ENCODE measurements around the gene SAMM50. TPM values are rescaled to one million over a fixed set of nuclear protein-coding genes. Genes with fewer than 3 reads are reported as not detected.

Gene SAMM50
- total and polyA plus RNA-seq, 2 donors (not counting 3 experiments of a cell fraction or from before 2014, with no cell fraction given) = 42.9 to 56.2 TPM

GRCh38 chr22:43974028-43974545 is 18.8 kb downstream of the SAMM50 start:
- H3K79me2 ChIP-seq (ENCODE audit: control insufficient read depth, insufficient read depth, low read length) = no peaks in the 10 kb centered on the region
- dilution Hi-C loops (cut with MboI; ENCODE audit: extremely low pct_ligation_motif_present, low sequenced_read_pairs) = no loop called here
- H3K27ac ChIP-seq (ENCODE audit: insufficient read depth, low read depth, low read length) = no peak overlapping the region
- no peak overlapping the region for H3K9ac ChIP-seq (replicated peaks; ENCODE audit: extremely low read depth, insufficient read depth, low read length)
- H3K27me3 ChIP-seq (ENCODE audit: control insufficient read depth in 2 of 2, insufficient read depth in 2 of 2, low read length in 2 of 2) = no peaks in the 10 kb centered on the region
- H3K4me3 ChIP-seq (replicated peaks in 1 of 3; ENCODE audit: insufficient read depth in 1 of 3, low read depth in 1 of 3, low read length in 3 of 3) = no peak overlapping the region
- no peaks in the 10 kb centered on the region for H3K9me1 ChIP-seq (replicated peaks; ENCODE audit: control insufficient read depth, extremely low read depth, insufficient read depth, low read length)
- no peaks in the 10 kb centered on the region for H4K20me1 ChIP-seq (replicated peaks; ENCODE audit: control insufficient read depth, extremely low read depth, insufficient read depth, low read length)
- DNase-seq (ENCODE audit: low read depth, low spot score) = no peak
- no peaks in the 10 kb centered on the region for H3K9me3 ChIP-seq (replicated peaks; ENCODE audit: control insufficient read depth, insufficient read depth, low read length)
- intact Hi-C loops (cut with micrococcal nuclease) = no loop called here
- H3K4me1 ChIP-seq (ENCODE audit: control insufficient read depth, extremely low read depth, insufficient read depth, low read length) = no peaks in the 10 kb centered on the region
- no peak overlapping the region for H2AFZ ChIP-seq (ENCODE audit: low read depth, low read length)
- BruUV-seq (replicated peaks) = no TSS peak
- TF ChIP-seq CTCF (IDR thresholded peaks at IDR 0.05; ENCODE audit: extremely low read depth in 1 of 2, insufficient read depth in 1 of 2, low read depth in 1 of 2, low read length in 2 of 2) (no peak), MAX (IDR thresholded peaks at IDR 0.05; ENCODE audit: insufficient read depth, insufficient read length) (no peak), JUN (IDR thresholded peaks at IDR 0.05; ENCODE audit: borderline replicate concordance, insufficient read depth, insufficient read length, low read depth) (no peak), EZH2 (IDR thresholded peaks at IDR 0.05; ENCODE audit: borderline replicate concordance, low read depth, low read length, severe bottlenecking) (no peak), POLR2AphosphoS5 (IDR thresholded peaks at IDR 0.05; ENCODE audit: insufficient read depth, low read depth, low read length) (no peak), GATA2 (IDR thresholded peaks at IDR 0.05; ENCODE audit: insufficient read depth, insufficient read length, low read depth, low read length) (no peak), FOS (IDR thresholded peaks at IDR 0.05; ENCODE audit: borderline replicate concordance, insufficient read depth, low read length) (no peak), POLR2A (IDR thresholded peaks at IDR 0.05; ENCODE audit: low read depth, low read length) (no peak), MYC (IDR thresholded peaks at IDR 0.05; ENCODE audit: low read depth, low read length) (no peak)
- H3K36me3 ChIP-seq (ENCODE audit: control insufficient read depth in 2 of 2, extremely low read depth in 1 of 2, insufficient read depth in 2 of 2, low read length in 2 of 2) = peaks cover 4 to 62% of the 10 kb centered on the region in 2 experiments
- CTCF ChIA-PET = interaction anchor here (0.8 kb wide), 1 partner anchor 13 kb away, joined by 3 read pairs; no protein-coding TSS in a partner anchor
- FAIRE-seq = no peak
- H3K4me2 ChIP-seq (ENCODE audit: insufficient read depth, low read length) = no peak overlapping the region
- POLR2A ChIA-PET = no interaction called here

All from endothelial cell of umbilical vein (primary cell).